CD14-positive monocyte (primary cell): Measurements from ENCODE around the gene FHOD3. TPM values are rescaled to one million over a fixed set of nuclear protein-coding genes. Genes with fewer than 3 reads are reported as not detected.

Source experiments
- DNase-seq, 3 donors: peaks; one replicate each; pipeline ENCODE4 v3.0.0-alpha.2; 2011 to 2022
- H2AFZ ChIP-seq: 2 replicates; pipeline ENCODE4 v1.6.0; 2012; ENCODE audit warnings: mild to moderate bottlenecking, low read depth, low read length, inconsistent platforms; ENCODE audit not compliant: insufficient read depth, poor library complexity, severe bottlenecking
- H3K27ac ChIP-seq, 2 donors: 1 replicate in 1 of 2; 2 replicates in 1 of 2; pipeline ENCODE4 v1.5.1; 2012 to 2013; ENCODE audit warnings: low read length in 2 of 2, control low read depth in 1 of 2, inconsistent platforms in 1 of 2, low read depth in 1 of 2, mild to moderate bottlenecking in 1 of 2
- H3K27me3 ChIP-seq, 2 donors: one replicate each; pipeline versions ENCODE4 v1.6.0 to v1.6.1; 2011 to 2013; ENCODE audit warnings: low read length in 2 of 2; ENCODE audit not compliant: control insufficient read depth in 2 of 2, insufficient read depth in 2 of 2
- H3K36me3 ChIP-seq, 2 donors: replicated peaks in 1 of 2; 1 replicate in 1 of 2; 2 replicates in 1 of 2; pipeline versions ENCODE4 v1.5.1 to v1.6.1; 2012 to 2013; ENCODE audit warnings: low read length in 2 of 2, control low read depth in 1 of 2, inconsistent platforms in 1 of 2, mild to moderate bottlenecking in 1 of 2; ENCODE audit not compliant: insufficient read depth in 2 of 2, control insufficient read depth in 1 of 2
- H3K4me1 ChIP-seq, 2 donors: 1 replicate in 1 of 2; 2 replicates in 1 of 2; pipeline versions ENCODE4 v1.5.1 to v1.6.1; 2012 to 2013; ENCODE audit warnings: low read length in 2 of 2, control low read depth in 1 of 2, inconsistent platforms in 1 of 2, mild to moderate bottlenecking in 1 of 2, moderate library complexity in 1 of 2; ENCODE audit not compliant: insufficient read depth in 2 of 2, control insufficient read depth in 1 of 2
- H3K4me2 ChIP-seq: replicated peaks from 2 replicates; pipeline ENCODE3; 2012; ENCODE audit warnings: low read length, moderate library complexity, mild to moderate bottlenecking; ENCODE audit not compliant: poor library complexity, severe bottlenecking; ENCODE audit errors: extremely low read depth
- H3K4me3 ChIP-seq, 3 experiments: fragments of 200-600 bp in 1 of 3; sonication (generic) in 1 of 3; replicated peaks in 1 of 3; 1 replicate in 2 of 3; 2 replicates in 1 of 3; pipeline ENCODE4 v1.5.1; 2011 to 2013; ENCODE audit warnings: low read length in 3 of 3, mild to moderate bottlenecking in 3 of 3, control low read depth in 2 of 3, low read depth in 2 of 3, inconsistent platforms in 1 of 3, moderate library complexity in 1 of 3
- H3K79me2 ChIP-seq: 2 replicates; pipeline ENCODE4 v1.6.0; 2012; ENCODE audit warnings: mild to moderate bottlenecking, control low read depth, inconsistent platforms, low read length, moderate library complexity; ENCODE audit not compliant: insufficient read depth
- H3K9ac ChIP-seq: 2 replicates; pipeline ENCODE4 v1.6.0; 2017; ENCODE audit warnings: low read length, mild to moderate bottlenecking; ENCODE audit not compliant: insufficient read depth, poor library complexity, severe bottlenecking
- H3K9me3 ChIP-seq, 2 donors: replicated peaks in 1 of 2; 1 replicate in 1 of 2; 2 replicates in 1 of 2; pipeline versions ENCODE4 v1.5.1 to v1.6.1; 2012 to 2013; ENCODE audit warnings: low read length in 2 of 2, control low read depth in 1 of 2; ENCODE audit not compliant: control insufficient read depth in 1 of 2, insufficient read depth in 1 of 2
- H4K20me1 ChIP-seq: 2 replicates; pipeline ENCODE4 v1.6.0; 2012; ENCODE audit warnings: mild to moderate bottlenecking, low read length, control low read depth, moderate library complexity; ENCODE audit not compliant: insufficient read depth
- H3K27ac Mint-ChIP-seq, 7 donors: one replicate each; pipeline ENCODE4 v1.8.0; 2020; ENCODE audit warnings: mild to moderate bottlenecking in 7 of 7, mixed read lengths in 7 of 7, moderate library complexity in 6 of 7, inconsistent platforms in 2 of 7
- H3K27me3 Mint-ChIP-seq, 3 donors: one replicate each; pipeline ENCODE4 v1.8.0; 2021 to 2022; ENCODE audit warnings: low read depth in 3 of 3, mild to moderate bottlenecking in 3 of 3, mixed read lengths in 3 of 3, moderate library complexity in 3 of 3, inconsistent platforms in 1 of 3
- H3K36me3 Mint-ChIP-seq, 2 donors: one replicate each; pipeline ENCODE4 v1.8.0; 2020; ENCODE audit warnings: mixed read lengths in 2 of 2, inconsistent platforms in 1 of 2, mild to moderate bottlenecking in 1 of 2
- H3K4me1 Mint-ChIP-seq: one replicate; pipeline ENCODE4 v1.8.0; 2020; ENCODE audit warnings: mild to moderate bottlenecking, mixed read lengths
- H3K4me3 Mint-ChIP-seq, 2 donors: one replicate each; pipeline ENCODE4 v1.8.0; 2020; ENCODE audit warnings: mild to moderate bottlenecking in 2 of 2, mixed read lengths in 2 of 2, moderate library complexity in 1 of 2
- H3K9me3 Mint-ChIP-seq, 7 donors: one replicate each; pipeline ENCODE4 v1.8.0; 2020 to 2022; ENCODE audit warnings: mixed read lengths in 7 of 7, mild to moderate bottlenecking in 6 of 7, moderate library complexity in 6 of 7, inconsistent platforms in 2 of 7
- WGBS: methylation state at CpG from one replicate; pipeline ENCODE4 v1.1.5; 2013; ENCODE audit warnings: missing lambda C conversion rate; ENCODE audit not compliant: insufficient coverage; 5-methylcytosine and 5-hydroxymethylcytosine counted together
- intact Hi-C, 2 donors: fragments of 100-400 bp; cut with micrococcal nuclease; formaldehyde crosslinking; loops; one replicate each; pipeline versions ENCODE4 v1.15.0 to v1.15.1; 2023
- polyA plus RNA-seq, 3 donors: library from polyadenylated mRNA; depleted of rRNA in 1 of 3; unstranded in 2 of 3; stranded (reverse) in 1 of 3; fragments of 300-500 nt in 2 of 3; fragments of >200 nt in 1 of 3; fragmentation: Illumina TruSeq in 2 of 3; gene quantifications; 1 replicate in 2 of 3; 2 replicates in 1 of 3; pipeline ENCODE4 v1.2.3, GENCODE V29; 2012 to 2021
- TF ChIP-seq, protein P1 (sequence below): fragments of 200-600 bp; IDR thresholded peaks from one replicate; pipeline ENCODE4 v1.8.0; 2022; ENCODE audit warnings: antibody characterized with exemption, mild to moderate bottlenecking

FHOD3 gene
- polyA plus RNA-seq, 3 donors = not detected

DNA sequence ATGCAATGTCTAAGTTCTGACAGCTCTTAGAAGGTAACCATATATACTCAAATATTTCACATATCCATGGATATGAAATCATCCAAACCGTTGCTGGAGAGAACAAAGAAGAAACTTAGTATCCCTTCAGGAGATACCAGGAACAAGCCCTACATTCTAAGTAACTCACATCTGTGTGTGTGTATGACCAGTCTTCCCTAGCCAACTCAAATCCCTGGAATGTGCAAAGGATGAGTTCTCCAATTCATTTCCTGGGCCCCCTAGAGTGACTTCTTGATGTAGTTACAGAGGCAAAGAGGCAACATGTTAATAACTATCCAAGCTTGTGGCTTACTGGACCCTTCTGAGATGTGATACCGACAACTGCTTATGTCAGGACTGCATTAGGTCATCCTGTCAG lies 511.2 kb downstream of the FHOD3 start:
- no peak for DNase-seq
- peaks cover 32 to 76% of the 10 kb centered on the region in 2 donors for H3K36me3 ChIP-seq
- no peak overlapping the region for H2AFZ ChIP-seq
- Mint-ChIP-seq H3K4me1 (peaks cover 2% of the 10 kb centered on the region), H3K4me3 (no peak overlapping the region), H3K27ac (no peak overlapping the region), H3K9me3 (peaks cover 0 to 4% (median 0%) of the 10 kb centered on the region in 7 donors), H3K36me3 (peaks cover 52 to 68% of the 10 kb centered on the region in 2 donors), H3K27me3 (peaks cover 0 to 2% (median 0%) of the 10 kb centered on the region in 3 donors)
- no peak overlapping the region for H3K4me3 ChIP-seq
- H3K4me2 ChIP-seq = no peak overlapping the region
- intact Hi-C loops = no loop called here
- no peak overlapping the region for H3K27ac ChIP-seq
- 100% methylated on average over 1 of the region's 2 CpGs for WGBS
- no peaks in the 10 kb centered on the region for H3K4me1 ChIP-seq
- no peaks in the 10 kb centered on the region for H3K27me3 ChIP-seq
- no peaks in the 10 kb centered on the region for H3K79me2 ChIP-seq
- no peaks in the 10 kb centered on the region for H3K9me3 ChIP-seq
- no peak overlapping the region for H3K9ac ChIP-seq
- H4K20me1 ChIP-seq = no peaks in the 10 kb centered on the region
- TF ChIP-seq, protein P1, sequence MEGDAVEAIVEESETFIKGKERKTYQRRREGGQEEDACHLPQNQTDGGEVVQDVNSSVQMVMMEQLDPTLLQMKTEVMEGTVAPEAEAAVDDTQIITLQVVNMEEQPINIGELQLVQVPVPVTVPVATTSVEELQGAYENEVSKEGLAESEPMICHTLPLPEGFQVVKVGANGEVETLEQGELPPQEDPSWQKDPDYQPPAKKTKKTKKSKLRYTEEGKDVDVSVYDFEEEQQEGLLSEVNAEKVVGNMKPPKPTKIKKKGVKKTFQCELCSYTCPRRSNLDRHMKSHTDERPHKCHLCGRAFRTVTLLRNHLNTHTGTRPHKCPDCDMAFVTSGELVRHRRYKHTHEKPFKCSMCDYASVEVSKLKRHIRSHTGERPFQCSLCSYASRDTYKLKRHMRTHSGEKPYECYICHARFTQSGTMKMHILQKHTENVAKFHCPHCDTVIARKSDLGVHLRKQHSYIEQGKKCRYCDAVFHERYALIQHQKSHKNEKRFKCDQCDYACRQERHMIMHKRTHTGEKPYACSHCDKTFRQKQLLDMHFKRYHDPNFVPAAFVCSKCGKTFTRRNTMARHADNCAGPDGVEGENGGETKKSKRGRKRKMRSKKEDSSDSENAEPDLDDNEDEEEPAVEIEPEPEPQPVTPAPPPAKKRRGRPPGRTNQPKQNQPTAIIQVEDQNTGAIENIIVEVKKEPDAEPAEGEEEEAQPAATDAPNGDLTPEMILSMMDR = no peak

DNA sequence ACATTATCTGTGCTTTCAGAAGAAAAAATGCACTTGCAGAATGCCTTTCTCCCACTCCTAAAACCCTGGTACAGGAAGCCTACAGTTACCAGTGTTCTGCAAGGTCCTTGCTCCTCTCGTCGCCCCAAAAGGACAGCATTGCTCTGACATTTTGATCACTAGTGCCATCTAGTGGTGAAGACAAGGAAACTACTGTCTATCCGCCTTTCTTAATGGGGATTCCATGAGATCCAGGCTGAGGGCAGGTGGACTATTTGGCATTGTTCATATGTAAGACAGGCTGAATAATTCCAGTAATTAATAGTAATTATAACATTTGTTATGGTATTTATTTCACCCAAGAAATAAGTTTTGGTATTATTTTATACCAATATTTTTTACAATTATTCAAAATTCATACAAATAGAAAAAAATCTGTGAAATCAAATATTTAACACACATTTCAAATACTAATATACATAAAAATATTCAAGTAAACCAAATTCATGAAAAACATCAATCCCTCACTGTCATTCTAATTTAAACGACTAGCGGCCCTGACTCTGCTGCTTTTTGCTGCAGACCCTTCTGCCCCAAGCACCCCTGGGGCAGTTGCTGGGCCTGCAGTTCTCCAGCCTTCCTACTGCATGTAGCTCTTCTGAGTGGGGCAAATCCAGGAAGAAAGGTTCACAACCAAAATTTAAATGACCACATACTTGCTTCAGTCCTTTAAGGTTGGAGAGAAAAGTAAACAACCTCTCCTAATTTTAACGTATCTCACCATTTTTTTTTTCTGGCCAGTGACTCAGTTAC lies 512.3 kb downstream of the FHOD3 start:
- TF ChIP-seq, protein P1 = peak; percentile 85
- Histone ChIP-seq H3K79me2 (no peaks in the 10 kb centered on the region), H3K27ac (no peak overlapping the region), H3K4me3 (no peak overlapping the region), H4K20me1 (no peaks in the 10 kb centered on the region), H3K4me2 (no peak overlapping the region), H3K36me3 (peaks cover 23 to 74% of the 10 kb centered on the region in 2 donors), H3K9ac (no peak overlapping the region), H3K9me3 (no peaks in the 10 kb centered on the region), H2AFZ (no peak overlapping the region), H3K4me1 (no peaks in the 10 kb centered on the region), H3K27me3 (no peaks in the 10 kb centered on the region)
- H3K4me3 Mint-ChIP-seq = no peak overlapping the region
- H3K36me3 Mint-ChIP-seq = peaks cover 46 to 62% of the 10 kb centered on the region in 2 donors
- intact Hi-C loops = loop anchor here in 1 of 2 donors (10.0 kb wide), 1 partner anchor 795 kb away; no protein-coding TSS in a partner anchor
- H3K4me1 Mint-ChIP-seq = peaks cover 2% of the 10 kb centered on the region
- WGBS = no CpG with 5 or more reads among the region's 6 CpGs
- peak overlapping the region in 1 of 7 donors; percentile 16 for H3K27ac Mint-ChIP-seq
- no peaks in the 10 kb centered on the region for H3K27me3 Mint-ChIP-seq
- no peaks in the 10 kb centered on the region for H3K9me3 Mint-ChIP-seq
- peak; percentile 32 to 65 (median 62) for DNase-seq
